HG02885 (cell line): ENCODE measurements around the gene ACVR1.
"Not testable (repeated sequence)": the region's sequence is repeated elsewhere in the genome, so short reads cannot be mapped to it uniquely, and the experiment has no call there.

Experiments
- ATAC-seq: cut with Tn5 transposase; IDR thresholded peaks from one replicate; pipeline ENCODE4 v1.9.1; 2021; ENCODE audit warnings: mild to moderate bottlenecking; ENCODE audit not compliant: unreplicated experiment, poor library complexity

Gene ACVR1

DNA sequence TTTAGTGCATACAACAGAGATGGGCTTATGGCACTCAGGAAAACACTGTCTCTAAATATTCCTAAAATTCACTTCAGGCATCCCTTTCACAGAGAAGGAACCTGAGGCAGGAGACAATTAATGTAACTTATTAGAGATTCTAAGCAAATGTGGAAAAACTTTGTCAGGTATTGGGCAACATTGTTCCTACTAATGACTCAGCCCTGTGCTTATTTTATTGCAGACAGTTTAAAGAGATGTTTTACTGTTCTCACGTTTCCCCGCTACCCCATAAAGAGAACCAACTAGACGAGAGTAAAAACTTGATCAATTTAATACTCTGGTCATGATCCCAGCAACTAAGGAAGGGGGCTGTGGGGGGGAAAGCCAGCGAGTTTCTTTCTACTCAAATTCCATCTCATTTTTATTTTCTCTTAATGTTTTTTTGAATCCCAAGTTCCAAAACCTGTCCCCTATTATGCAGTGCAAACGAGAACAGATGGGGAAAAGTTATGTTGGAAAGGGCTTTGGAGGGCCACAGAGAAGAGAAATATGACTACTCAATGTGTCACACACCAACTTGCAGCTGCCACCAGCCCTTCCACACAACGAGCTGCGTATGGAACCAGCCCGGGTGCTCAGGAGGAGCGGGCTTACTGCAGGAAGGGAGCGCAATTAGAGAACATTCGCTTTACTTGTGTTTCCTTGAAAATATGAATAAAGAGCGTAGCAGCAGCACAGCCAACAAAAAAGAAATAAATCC is 18.7 kb upstream of the ACVR1 start:
- ATAC-seq: no peak

DNA sequence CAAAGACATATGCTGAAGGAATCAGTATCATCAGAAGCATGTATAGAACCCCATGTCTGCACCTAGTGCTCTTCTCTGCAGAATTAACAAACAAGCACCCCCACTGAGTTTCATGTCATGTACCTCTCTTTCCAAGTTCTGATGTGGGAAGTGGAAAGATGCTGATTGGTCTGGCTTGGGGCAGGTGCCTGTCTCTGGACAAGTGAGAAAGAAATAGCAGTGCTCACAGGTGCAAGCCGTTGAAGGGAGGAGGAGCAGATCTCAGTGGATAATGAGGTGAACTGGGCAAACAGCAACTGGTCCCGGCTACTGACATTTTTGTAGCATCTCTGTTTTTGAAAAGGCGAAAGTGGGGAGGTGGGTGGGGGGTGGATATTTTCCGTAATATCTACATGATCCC is 17.5 kb upstream of the ACVR1 start:
- ATAC-seq: no peak

DNA sequence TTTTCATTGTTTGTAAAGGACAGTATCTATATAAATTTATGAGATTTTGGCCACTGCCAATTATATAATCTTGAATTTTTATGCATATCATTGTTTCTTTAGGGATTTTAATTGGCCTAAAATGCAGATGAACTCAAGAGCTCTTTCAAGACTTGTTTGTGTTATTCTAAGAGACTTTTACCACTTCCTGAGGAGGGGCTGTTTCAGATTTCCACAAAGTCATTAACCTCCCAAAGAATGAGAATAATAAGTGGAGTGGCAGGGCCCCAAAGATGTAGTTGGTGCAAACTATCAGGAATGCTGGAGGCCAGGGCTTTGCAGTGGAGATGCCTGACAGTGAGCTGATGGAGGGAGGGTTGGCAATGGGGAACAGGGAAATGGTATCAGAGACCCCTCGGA is 15.5 kb upstream of the ACVR1 start:
- no peak for ATAC-seq

DNA sequence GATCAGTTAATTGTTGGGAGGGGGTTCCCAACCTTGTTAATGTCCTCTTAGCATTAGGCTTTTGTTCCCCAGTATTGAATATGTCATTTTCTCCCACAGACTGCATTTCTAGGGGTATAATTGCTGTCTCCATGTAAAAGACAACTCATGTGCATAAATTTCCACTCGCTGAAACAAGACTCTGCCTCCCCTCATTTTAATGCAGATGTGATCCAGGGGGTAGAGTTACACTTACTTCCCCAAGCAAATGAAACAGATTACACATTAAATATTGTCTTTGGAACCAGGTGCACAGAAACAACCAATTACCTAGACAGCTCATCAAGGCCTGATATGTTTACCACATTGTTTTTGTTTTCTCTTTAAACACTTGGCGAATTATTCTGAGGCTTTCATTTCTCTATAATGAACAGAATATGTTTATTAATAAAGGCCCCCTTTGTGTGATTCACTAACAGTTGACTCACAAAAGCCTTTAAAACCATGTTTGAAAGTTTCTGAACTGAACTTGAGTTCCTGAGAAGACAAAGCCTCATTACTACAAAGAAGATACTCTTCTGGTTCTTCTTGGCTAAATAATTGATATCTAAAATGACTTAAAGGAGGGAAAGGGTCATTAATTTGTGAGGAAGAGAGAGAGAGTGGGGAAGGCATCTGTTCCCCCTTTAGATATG is 15.0 kb upstream of the ACVR1 start:
- ATAC-seq: no peak

DNA sequence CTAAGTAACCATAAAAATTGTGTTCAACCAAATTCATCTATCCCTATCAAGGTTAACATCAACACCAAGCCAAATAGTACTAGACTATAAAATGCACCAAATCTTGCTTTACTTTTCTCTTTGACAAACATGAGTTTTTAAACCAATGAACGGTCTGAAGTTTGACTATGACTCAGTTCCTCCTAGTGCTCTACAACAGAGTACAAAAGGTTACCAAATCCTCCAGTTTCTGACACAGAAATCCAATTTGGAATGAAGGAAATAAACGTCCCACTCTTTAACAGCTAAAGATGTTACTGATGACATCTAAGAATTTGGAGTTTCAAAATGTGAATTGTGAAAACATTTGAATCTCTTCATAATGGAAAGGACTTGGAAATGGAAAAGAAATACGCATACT is 11.8 kb upstream of the ACVR1 start:
- ATAC-seq: no peak

DNA sequence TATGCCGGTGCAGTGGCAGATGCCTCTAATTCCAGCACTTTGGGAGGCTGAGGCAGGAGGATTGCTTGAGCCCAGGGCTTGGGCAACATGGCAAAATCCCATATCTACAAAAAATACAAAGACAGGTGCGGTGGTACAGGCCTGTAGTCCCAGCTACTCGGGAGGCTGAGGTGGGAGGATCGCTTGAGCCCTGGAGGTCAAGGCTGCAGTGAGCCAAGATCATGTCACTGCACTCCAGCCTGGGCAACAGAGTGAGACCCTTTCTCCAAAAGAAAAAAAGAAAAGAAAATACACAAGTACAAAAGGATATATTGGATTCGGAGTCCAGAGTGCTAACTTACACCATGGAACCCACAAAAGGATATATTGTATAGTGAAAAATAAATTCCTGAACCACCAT is 8.4 kb upstream of the ACVR1 start:
- ATAC-seq: not testable (repeated sequence)

DNA sequence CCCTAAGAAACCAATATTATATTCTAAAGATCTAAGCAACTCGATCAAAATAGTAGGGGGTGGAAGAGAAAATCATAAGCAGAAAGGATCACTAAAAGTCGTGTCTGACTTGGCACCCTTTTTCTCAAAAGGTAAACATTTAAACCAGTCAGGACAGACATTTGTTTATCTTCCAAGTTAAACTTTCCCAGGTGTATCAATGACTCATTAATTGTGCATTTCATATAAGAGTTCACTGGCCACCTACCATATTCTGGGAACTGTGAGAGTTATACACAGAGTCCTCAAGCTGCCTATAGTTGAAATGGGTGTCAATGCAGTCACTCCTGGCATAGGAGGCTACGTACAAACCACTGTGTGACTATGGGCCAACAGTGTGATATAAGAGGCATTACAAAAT is 4.8 kb upstream of the ACVR1 start:
- ATAC-seq: no peak

DNA sequence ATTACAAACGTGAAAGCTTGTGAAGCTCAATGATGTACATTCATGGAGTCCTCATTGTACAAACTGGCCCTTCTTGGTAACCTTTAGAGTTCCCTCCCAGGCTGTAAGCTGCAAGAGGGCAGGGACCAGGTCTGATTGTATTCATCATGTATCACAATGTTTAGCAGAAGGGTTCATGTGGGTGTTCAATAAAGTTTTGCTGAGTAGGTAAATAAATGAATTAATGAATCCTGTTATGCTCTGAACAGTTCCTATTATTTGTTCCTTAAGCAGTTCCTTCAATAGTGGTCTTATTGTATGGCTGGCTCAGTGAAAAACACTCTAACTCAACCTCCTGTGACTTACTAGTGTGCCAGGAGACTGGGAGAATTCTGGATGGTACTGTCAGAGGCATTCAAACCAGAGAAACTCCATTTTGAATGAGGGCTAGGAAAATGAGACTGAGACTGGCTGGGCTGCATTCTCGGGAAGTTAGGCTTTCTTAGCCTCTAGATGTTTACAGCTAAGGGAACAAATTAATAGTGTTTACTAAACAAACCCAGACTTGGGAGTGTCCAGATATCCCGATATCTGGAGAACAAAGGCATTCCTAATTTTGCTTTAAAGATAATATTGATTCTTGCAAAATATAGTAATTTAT is 1.8 kb upstream of the ACVR1 start:
- ATAC-seq: no peak

DNA sequence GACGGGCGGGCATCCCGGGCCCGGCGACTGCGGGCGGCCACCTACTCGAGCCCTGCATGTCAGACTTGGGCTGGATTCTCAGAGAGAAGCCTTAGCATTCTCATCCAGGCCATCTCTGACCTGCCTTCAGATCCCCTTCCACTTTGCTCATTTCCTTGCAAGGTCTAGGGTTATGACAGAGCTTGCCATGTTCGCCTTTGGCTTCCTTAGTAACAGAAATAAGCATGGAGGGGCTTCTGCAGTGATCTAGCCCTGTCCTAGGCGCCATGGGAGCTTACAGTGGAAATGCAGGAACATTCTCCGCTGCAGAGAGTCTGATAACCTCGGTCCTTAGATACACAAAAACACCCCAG is 632 bp upstream of the ACVR1 start:
- no peak for ATAC-seq

DNA sequence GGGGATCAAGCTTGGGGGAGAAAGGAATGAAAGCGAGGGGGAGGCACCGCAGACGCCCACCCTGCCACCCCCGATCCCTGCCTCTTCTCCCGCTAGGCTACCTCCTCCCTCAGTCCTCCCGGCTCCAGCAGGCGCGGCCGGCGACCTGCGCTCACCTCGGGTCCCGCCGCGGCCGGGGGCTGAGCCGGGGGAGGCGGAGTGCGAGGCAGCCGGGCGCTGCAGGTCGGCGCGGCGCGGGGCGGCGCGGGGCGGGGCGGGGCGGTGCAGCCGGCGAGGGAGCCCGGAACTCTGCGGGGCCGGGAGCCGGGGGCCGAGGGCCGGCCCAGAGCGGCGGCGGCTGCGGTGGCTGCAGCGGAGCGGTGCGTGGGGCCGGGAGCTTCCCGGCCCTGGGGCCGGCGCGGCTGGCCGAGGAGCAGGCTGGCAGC is 477 bp downstream of the ACVR1 start:
- ATAC-seq: peak; percentile 49

DNA sequence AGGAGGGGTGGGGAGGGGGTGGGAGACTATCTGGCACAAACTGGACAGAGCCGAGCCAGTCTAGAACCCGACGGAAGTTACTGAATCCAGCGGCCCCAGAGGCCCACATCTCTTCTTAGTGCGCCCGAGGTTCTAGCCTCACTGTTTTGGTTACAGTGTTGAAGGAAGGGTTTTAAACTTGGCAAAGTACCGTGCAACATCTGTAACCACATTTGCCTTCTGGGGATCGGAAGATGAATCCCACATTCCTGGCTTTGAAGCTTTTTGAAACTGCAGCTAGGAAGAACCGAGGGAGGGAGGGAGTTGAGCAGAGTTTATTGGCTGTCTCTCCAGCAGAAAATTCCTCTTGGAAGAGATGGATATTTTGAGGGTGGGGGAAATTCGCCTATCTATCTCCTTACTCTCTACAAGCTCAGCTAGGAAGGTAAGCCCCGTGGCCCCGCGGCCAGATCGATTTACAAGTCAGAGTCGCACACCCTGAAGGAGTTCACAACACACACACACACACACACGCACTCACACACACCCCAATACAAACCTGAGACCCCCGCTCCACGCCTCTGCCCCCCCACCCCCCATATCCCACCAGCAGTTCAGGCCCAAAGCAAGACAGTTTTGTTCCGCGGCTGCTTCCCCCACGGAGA is 1.0 kb downstream of the ACVR1 start:
- ATAC-seq: no peak

DNA sequence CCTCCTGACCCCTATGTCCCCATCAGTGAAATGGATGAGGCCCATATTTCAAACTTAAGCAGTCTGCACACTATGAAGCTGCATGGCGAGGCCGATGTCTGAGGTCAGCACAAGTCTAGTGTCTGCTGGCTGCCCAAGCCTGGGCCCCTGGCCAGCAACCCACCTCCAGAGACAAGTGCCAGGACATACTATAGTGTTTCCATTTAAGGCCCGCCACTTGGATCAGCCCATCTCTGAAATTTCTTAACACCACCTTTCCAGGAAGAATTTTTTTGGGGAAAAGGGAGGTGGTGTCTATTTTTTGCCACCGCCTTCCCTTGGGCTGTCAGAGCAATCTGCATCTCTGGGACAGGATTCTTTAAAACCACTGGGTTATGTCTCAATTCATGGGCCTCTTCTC is 1.8 kb downstream of the ACVR1 start:
- ATAC-seq: no peak

DNA sequence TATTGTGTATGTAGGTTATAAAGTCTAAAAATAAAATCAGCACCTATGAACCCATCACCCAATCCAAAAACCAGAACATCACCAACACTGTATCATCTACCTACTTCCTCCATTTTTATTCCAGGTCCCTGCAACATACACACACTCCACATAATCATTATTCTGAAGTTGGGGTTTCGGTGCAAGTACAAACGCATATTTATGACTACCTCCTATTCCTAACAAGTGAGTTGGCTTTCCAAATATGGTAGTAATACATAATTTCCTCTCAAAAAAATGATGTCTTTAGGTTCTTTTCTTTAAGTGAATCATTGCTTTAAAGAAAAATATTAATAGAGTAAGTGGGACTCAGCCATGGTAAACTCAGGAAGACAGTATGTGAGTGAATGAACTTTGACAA is 3.3 kb downstream of the ACVR1 start:
- ATAC-seq: no peak

DNA sequence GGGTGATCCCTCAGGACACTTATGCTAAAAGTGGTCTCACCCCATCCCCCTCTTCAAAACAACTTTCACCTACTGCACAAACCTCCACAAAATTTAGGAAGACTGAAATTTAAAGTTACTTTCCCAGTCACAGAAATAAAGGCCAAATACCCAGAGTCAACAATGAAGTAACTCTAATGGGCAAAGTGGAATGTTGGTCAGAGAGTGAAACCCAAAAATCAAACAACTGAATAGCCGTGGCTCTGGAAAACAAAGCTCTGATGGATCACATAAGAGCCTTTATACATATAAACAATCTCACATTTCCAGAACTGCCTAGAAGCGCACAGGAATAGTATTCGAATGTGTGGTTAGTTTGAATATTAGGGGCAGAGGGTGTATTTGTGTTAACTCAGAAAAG is 4.7 kb downstream of the ACVR1 start:
- ATAC-seq: no peak

DNA sequence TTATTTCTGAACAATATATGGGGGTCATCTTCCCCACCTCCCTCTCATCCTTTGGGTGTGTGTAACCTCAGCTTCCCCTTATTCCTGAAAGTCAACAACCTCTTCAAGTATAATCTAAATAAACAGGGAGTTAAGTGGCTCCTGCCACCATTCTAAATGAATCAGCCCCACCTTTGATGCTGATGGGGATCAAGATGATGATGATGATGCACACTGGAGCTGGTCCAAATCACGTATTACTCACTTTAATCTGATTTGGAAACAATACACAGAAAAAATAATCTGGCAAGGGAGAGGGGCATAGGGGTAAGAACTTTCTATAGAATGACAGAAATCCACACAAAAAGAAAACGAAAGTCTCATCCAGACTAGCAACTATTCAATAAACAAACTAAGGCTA is 7.1 kb downstream of the ACVR1 start:
- no peak for ATAC-seq

DNA sequence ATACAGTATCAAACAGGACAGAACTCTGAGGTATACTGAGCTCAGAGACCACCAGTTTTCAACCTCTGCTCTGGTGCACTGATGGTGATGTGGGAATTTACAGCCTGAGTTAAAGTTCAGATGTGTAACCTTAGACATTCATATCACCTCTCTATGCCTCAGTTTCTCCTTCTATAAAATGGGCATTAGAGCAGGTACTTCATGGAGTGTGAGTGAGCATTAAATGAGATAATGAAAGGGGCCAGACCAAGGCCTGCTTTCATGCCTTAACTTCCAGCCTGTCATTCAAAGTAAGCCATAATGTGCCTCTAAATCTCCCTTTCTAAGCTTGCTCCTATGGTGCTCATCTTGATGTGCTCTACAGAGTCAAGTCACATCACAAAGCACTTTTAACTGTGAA is 8.4 kb downstream of the ACVR1 start:
- no peak for ATAC-seq

DNA sequence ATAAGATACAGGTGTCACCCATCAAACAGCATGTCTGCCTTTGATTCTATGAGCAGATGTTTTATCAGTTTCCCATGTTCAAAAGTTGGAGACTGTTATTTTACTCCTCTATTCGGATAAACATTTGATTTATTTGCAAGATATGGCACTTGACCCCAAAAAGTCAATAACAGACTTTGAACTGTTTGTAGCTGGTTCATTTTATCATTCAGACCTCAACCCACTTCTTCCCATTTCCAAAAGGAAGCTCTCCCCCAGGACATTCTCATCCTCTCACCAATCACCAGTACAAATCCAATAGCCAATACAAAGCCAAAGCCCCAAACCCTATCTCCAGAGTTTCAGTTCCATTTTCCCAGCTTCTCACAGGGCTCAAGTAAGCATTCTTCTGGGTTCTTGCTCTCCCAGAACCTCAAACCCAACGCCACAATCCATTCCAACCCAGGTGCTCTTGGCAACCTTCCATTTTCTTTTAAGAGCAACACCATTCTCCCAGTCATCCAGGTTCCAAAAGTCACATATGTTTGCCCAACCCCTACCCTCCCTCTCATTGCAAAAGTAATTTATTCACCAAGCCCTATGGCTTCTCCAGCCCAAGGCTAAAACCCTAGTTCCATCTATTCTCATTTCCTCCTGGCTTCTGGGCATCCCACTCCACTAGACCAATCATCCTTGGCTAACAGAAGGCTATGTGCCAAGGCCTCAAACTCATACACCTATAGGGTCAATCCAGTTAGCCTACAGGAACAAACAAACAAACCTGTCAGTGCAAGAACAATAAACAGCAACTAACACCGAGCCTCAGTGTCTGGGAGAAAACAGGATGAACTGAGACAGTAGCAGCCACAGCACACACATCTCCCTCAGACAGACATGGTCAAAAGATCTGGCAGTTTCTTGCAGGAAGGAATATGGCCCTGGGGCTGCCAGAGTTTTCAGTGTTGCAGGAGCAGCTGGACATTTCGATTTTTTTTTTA is 9.2 kb downstream of the ACVR1 start:
- no peak for ATAC-seq

DNA sequence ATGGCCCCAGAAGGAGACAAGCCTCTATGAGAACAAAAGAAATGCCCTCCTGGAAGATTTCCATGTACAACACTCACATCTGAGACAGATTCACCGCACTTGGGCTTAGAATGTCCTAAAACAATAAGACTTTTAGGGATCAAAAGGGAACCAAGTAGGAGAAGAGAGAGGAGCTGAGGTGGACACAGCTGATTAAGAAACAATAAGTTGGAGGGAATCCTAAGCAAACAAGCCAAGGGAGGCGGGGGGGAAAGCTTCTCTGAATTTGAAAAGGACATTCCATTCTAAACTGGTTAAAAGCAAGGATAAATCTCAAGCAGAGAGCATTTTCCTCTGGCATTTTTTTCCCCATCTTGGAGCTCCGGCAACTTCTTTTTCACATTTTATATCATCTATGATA is 9.9 kb downstream of the ACVR1 start:
- ATAC-seq: no peak

DNA sequence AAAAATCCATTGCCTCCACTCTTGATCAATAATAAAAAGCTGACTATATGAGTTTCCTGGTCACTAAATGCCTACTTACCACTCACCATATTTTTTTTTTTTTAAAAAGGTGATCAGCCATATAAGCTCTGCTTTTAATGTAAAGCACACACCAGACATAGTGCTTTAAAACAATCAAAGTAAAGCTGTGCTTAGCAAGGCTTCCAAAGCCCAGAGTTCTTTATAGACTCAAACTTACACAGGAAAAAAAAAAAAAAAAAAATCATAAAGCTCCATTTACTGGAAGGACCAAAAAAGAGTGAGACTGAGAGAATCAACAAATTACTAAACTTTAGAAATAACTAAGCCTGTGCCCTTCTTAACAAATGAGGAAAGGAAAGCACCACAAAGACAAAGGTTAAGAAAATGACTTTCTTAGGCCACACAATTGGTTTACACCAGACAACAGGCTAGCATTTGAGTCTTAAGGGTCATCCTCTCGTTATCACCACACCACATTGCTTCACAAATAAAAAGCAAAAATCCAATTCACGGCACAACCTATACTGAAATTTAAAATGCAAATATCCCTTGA is 11.2 kb downstream of the ACVR1 start:
- no peak for ATAC-seq

DNA sequence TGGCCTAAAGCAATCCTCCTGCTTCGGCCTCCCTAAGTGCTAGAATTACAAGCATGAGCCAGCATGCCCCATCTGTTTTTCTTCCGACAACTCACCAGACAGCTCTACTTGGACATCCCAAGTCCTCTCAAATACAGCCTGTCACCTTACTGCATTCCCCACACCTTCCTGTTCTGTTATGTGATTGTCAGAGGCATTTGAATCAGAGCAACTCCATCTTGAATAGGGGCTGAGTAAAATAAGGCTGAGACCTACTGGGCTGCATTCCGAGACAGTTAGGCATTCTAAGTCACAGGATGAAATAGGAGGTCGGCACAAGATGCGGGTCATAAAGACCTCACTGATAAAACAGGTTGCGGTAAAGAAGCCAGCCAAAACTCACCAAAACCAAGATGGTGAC is 17.3 kb downstream of the ACVR1 start:
- no peak for ATAC-seq
